Nucleus accumbens (tissue), 56 donors: ENCODE measurements around the gene ITPKB.
"Not testable (repeated sequence)": the region's sequence is repeated elsewhere in the genome, so short reads cannot be mapped to it uniquely, and the experiment has no call there.

Source experiments
- DNase-seq, 56 donors: peaks; one replicate each; lab custom pipeline; 2025; lab: John Stamatoyannopoulos, UW

ITPKB gene

GRCh38 chr1:226643177-226643576 lies 95.9 kb downstream of the ITPKB start:
- DNase-seq, result peak in 18 of 56 donors; percentile 23 to 68 (median 46)

GRCh38 chr1:226642421-226642820 lies 96.7 kb downstream of the ITPKB start:
- no peak for DNase-seq

- DNase-seq, result no peak
These were observed 97.3 kb downstream of the ITPKB start for GRCh38 chr1:226641671-226642231.

DNA sequence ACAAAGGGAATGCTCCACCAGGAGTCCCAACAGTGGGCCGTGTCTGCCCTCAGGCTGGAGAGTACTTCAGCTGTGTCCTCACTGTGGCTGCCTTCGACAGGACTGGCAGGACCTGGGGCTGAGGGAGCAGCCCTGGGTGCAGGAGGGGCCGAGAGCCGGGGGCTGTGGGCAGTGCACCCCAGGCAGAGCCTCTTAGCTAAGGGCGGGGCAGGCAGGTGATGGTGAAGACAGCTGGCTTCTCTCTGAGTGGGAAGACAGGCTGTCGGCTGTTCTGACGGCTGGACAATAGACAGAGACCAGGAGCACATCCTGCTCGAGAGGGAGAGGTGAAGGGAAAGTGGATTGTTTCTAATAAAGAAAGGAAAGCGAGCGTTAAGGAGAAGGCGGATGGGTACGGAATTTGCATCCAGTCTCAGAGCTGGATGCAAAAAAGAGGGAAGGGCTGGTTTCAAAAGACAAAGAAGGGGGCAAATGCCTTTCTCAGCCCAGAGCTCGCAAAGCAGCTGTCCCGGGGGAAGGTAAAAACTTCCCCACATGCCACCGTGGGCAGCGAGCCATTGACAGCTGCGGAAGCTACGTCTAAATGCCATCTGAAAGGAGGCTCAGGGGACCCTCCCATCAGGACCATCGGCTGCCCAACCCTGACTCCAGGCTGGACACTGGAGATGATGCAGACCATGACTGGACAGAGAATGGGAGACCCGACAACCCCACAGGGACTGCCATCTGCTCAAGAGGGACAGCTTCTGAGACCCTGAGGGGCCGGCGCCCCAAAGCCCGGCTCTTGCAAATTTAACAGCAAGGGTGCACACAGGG lies 98.6 kb downstream of the ITPKB start:
- no peak for DNase-seq

GRCh38 chr1:226639631-226640061 lies 99.4 kb downstream of the ITPKB start:
- no peak for DNase-seq

- not testable (repeated sequence) for DNase-seq
These were observed 99.9 kb downstream of the ITPKB start for GRCh38 chr1:226639206-226639605.

GRCh38 chr1:226638608-226639007 lies 100.5 kb downstream of the ITPKB start:
- DNase-seq, result no peak

DNA sequence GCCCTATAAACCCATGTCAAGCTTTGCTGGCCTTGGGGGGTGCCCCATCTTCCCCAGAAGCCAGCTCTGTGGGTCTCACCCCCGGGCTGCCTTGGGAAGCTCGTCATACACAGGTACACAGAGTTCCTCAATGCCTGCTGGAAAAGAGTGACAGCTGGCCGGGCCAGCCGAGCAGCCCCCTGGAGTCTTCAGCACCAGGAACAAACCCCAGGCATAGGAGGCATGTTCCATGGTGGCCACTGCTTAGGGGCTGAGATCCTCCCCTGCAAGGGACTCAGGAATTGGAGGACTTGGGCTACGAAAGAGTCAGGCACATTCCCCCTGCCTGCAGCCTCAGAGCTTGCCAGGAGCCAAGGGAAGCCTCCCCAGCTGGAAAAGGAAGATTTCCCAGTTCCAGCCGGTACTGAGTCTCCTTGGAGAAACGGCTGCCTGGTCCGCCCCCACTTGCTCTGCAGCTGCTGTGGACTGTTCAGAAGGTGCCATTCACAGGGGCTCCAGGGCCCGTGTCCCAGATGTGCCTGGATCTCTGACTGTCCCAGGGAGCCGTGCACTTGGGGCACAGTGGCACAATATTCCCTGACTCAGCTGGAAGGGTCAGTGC lies 101.0 kb downstream of the ITPKB start:
- DNase-seq, result peak in 1 of 56 donors; percentile 24

DNA sequence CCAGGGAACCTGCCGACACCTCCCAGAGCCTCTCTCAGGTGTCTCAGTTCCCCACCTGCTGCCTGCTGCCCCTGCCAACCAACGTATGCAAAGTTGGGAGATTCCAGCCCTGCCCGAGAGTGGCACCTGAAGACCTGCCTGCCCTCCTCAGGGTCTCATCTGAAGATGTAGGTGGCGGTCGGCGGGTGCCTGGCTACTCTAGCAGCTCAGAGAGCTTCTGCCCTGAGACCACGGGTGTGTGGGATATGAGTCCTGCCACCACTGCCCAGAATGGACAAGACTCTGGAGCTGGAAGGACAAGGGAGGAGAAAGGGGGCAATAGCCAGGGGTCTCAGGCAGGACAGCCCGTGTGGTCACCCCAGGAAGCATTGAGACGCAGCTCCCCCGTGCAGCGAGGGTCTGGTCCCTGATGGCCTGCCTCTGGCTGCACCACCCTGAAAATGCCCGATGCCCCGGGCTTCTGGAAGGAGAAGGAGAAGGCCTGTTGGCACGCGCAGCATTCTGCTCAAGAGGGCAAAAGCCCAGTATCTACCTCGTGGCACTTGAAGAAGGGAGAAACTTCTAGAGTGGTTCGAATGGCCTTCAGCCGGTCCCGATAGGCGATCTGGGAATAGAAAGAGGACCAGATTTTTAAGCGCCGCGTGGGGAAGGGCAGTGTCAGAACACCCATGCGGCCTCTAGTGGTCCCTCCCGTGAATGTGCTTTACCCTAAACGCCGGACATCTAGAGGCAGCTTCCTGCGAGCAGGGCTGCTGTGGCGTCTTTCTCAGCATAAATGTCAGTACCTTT lies 101.7 kb downstream of the ITPKB start:
- peak in 1 of 56 donors; percentile 29 for DNase-seq

DNA sequence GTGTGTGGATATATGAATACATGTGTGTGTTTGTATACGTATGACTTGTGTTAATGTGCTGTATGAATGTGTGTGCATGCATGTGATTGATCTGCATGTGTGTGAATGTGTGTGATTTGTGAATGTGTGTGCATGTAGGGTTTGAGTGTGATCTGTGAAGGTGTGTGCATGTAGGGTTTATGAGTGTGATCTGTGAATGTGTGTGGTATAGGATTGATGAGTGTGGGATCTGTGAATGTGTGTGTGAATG lies 102.3 kb downstream of the ITPKB start:
- no peak for DNase-seq

DNA sequence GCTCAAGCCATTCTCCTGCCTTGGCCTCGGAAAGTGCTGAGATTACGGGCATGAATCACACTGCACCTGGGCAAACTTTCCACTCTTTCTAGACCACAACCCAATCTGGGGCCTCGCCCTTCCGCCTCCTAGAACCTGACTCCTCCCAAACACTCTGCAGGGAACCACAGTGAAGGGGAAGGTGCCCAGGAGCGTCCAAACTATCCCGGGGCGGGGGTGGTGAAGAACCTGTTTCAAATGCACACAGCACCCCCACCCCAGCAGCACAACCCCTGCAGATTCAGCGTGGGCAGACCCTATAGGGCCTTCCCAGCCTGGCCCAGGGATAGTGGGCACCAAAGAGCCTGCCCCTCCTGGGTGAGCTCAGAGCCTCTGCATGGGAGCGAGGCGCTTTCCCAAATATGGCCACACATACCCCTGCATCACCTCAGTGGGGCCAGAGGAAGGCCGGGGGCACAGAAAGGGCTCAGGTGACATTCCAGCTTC lies 103.6 kb downstream of the ITPKB start:
- DNase-seq, result no peak

- DNase-seq, result no peak
These were observed 104.4 kb downstream of the ITPKB start for GRCh38 chr1:226634611-226635246.

DNA sequence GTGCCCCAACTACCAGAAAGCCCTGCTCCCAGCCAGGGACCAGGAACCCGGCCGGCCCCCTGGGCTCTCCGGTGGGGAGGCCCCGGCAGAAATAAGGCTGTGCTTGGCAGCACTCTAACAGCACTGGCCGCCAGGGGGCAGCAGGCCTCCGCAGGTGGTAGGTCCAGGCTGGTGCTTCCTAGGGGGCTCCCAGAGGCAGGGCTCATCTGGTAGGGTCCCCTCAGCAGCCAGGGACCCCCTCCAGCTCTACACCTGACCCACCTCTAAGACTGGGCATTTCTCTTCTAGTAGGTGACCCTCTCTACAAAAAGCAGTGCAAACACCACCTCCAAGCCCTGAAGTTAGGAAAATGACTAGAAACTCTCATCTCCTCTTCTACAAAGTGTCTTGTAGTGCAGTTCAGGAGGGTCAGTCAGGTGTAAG lies 104.9 kb downstream of the ITPKB start:
- DNase-seq, result peak in 49 of 56 donors; percentile 30 to 93 (median 68)

GRCh38 chr1:226633541-226634165 lies 105.4 kb downstream of the ITPKB start:
- DNase-seq, result no peak

DNA sequence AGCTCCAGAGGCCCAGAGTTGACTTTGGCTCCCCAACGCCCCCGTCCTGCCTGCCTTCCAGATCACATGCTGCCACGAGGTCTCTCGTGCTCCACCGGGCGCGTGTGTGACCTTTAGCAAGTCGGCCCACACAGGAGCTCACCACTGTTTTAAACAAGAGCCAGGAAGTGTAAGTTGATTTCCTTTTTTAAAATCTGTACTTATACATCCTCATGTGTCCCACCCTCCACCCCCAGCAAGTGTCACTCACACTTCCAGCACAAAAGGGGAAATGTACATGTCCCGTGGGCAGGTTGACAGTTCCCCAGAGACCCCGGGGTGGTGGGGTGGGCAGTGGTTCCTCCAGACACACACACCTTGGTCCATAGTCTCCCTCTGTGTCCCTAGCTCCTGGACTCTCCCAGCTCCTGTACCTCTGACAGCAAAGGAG lies 106.1 kb downstream of the ITPKB start:
- DNase-seq, result no peak

DNA sequence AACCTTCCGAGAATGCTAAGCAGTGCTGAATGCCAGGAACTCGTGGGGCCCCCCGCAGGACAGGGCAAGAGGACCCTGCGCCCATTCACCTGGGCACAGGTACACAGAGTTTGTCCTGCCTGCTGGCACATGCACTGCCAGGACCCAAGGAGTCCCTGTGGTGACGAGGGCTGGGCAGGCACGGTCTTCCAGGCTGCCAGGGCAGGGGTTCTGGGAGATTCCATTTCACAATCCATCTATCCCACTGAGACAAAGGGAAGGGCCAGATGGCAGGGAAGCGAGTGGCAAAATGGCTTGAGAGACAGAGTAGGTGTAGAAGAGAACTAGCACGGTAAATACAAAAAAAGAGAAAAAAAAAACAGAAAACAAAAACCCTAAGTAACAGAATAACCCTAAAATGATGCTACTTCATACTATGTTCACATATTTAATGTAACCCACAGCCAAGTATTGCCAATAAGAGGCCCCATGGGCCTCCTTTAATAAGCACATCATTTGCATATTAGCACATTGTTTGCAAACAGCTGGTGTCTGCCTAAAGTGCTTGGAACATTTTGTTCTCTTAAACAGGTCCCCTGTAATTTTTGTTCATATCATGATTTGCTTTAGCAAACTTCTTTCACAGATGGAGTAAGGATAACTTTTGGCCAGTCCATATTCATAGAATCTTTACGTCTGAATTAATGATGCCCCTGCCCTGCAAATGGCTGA lies 106.8 kb downstream of the ITPKB start:
- no peak for DNase-seq

DNA sequence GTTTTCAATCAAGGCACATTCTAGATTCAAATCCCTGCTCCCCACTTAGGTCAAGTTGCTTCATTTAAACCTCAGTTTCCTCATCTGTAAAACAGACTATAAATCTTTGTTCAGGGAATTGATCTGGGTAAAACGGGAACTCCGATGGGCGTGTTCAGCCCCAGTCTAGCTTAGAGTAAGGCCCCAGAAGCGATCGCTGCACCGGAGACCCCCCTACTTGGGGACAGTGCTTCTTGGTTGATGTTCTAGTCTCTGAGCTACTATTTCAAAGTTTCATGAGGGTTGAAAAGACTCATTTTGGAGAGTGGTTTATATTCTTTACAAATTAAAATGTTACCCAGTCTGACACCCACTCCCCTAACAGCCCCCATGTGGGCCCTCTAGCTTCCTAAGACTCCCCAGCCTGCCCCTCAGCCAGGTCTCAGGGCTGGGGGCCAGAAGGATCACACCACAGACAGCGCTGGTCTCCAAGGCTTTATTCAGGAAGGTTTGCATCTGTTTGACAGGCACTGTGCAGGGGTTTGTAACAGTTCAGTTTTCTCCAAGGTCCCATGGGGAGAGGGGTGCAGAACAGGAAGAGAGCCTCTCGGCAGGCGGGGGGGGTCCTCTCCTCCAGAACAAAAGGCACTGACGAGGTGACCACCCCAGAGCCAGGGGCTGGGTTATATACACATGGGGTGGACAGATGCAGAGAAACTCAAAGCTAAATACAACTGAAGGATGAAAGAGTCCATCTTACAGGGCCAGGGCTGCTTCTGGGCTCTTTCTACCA lies 107.7 kb downstream of the ITPKB start:
- DNase-seq, result no peak

- DNase-seq, result no peak
These were observed 108.5 kb downstream of the ITPKB start for GRCh38 chr1:226630592-226630991.
